ENCODE measurements around the gene ADGB.

Gene ADGB

GRCh38 chr6:146634022-146634421 is 35.2 kb downstream of the ADGB start:
- no peak for DNase-seq

- no peak for DNase-seq
Measured at GRCh38 chr6:146635165-146635564, 36.4 kb downstream of the ADGB start.

DNA sequence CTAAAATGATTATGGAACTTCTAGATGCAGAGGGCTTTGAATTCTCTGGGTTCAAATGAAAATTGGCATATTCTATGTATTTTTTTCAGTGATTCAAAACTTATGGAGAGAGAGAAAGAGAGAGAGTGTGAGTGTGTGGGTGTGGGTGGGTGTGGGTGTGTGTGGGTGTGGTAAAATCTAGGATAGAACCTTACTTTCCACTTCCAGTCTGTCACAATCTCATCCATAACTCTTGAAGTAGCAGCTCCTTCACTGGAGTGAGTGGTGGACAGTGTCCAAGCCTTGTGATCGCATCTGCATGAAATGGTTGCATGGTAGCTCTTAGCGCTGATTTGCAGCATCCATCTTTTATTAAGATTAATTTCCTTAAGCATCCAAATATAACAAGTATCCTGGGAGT is 37.7 kb downstream of the ADGB start:
- DNase-seq, result no peak

DNA sequence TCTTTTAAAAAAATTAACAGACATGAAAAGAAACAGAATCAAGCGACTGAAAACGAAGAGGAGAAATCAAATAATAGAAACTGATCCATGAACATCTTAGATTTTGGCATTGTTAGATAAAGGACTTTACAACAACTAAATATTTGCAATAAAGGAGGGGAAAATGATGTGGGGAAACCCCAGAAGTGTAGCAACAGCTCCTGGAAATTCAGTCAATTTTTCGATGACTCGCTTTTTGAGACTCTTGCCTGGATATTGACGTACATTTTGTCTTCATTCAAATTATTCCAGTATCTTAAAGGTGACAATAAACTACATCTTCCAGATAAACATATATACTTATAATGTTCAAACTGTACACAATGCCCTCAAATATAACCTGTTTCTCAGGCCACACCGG is 44.1 kb downstream of the ADGB start:
- DNase-seq, result no peak

GRCh38 chr6:146650799-146651481 is 52.2 kb downstream of the ADGB start:
- DNase-seq, result no peak

GRCh38 chr6:146651482-146651863 is 52.7 kb downstream of the ADGB start:
- no peak for DNase-seq

DNA sequence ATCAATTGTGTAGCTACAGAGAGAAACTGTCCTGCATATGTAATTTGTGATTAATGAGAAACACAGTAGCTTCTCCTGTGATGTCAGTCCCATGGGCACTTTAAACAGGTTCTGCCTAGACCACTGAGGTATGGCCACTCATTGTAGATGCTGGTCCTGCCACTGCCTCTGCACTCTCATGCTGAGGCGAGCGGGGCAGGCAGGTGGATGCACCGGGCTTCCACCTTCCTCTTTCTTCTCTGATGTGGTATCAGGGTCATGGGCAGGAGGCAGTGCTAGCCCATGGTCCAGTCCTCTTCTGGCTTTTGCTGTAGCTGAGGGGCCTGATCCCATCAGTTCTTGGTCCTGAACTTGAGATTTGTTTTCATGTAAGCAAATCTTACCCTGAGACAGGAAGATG is 58.7 kb downstream of the ADGB start:
- DNase-seq, result no peak

- DNase-seq, result no peak
Measured at GRCh38 chr6:146664871-146665360, 66.1 kb downstream of the ADGB start.

GRCh38 chr6:146666909-146667308 is 68.1 kb downstream of the ADGB start:
- no peak for DNase-seq

DNA sequence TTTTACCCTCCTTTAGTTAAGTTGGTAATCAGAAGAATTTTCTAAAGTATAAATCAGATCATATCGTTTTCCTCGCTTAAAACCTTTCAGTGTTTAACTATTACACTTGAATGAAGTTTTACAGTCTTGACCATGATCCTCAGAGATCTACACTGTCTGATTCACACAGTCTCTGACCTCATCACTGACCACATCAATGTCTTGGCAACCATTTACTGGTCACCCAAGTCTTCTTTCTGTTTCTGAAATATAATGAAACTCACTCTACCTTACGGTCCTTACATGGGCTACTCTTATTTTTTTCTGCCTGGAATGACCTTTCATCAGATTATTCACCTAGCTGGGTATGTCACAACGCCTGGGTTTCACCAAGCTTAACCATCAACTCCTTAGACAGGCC is 71.4 kb downstream of the ADGB start:
- no peak for DNase-seq

- DNase-seq, result no peak
Measured at GRCh38 chr6:146673069-146673468, 74.3 kb downstream of the ADGB start.

- DNase-seq, result no peak
Measured at GRCh38 chr6:146679386-146679785, 80.6 kb downstream of the ADGB start.

- DNase-seq, result no peak
Measured at GRCh38 chr6:146682919-146683318, 84.1 kb downstream of the ADGB start.

DNA sequence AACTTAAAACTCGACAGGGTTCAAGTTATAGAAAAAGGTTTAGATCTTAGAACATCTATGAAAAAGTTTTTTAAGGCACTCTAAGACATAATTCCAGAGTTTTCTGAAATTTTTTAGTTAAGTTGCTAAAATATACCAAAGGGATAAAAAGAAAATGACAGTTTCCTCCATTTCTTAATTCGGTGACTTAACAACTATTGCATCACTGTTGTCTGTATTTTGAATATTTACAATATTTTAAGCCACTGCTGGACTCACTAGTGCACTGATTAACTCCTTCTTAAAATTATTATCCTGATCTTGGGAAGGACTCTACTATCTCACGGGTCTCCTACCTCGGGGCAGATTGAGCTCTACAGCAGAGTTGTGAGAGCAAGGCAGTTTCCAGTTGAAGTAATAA is 91.0 kb downstream of the ADGB start:
- DNase-seq, result no peak

DNA sequence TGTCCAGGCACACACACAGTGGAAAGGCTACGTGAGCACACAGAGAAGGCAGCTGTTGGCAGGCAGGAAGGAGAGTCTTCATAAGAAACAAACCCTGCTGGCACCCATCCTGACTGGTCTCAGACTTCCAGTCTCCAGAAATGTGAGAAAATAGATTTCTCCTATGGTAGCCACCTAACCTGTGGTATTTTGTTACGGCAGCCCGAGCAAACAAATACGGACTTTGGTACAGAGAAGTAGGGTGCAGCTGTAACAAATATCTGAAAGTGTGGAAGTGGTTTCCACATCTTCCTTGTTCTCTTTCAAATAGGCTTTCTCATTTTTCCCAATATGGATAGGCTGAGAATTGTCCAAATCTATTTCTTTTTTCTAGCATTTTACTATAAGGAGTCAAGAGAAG is 94.6 kb downstream of the ADGB start:
- no peak for DNase-seq

DNA sequence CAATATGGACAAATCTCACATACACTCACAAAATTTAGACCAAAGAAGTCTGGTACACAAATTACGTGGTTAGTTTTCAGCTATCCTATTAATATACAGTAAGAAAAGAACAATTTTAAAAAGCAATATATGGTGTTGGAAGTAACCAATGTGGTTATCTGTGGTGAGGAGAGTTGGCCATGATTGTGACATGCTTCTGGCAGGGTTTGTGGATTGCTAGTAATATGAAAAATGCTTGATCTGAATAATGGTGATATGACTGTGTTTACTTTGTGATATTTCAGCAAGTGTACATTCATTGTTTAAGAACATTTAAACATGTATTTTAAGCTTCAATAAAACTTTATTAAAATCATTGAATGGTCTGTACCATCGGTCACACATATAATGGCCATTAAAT is 99.1 kb downstream of the ADGB start:
- no peak for DNase-seq

DNA sequence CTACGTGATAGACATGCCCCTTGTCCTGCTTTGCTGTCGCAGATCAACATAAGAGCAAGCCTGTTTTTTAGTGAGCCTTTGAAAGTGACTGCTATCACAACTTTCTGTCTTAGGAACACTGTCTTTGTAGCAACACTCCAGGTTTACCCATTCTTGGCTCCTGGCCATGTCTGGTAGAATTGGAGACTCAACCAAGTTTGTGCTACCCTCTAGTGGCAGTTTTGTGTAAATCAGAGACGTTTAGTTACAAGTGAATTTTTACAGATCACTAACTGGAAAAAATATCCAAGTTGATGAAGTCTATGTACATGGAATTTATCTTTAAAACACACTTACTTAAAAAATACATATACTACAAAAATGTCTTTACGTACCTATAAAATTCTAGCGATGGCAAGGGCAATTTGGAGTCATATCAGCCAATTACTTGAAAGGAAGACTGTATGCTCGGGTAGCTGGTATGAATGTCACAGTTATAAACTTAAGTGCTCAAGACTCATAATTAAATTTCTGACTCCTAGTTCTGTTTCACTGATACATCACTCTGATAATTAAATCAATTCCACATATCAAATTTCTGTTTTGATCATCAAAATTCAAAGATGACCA is 101.4 kb downstream of the ADGB start:
- DNase-seq, result peak; percentile 15

DNA sequence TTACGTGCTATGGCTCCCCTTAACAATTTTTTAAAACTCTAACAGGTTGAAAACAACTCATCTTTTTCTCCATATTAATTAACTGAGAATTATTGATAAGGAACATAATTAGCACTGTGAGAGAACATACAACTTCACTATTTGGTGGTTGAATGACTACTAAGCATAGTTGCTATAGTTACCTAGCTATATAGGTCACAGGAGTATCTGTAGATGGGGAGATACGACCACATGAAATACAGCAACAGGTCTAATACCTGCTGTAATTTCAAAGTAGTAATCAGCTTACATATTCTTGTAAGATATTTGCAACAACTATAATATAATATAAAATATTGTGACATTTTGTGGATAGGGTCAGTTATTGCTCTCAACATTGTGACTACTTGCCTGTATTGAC is 102.9 kb downstream of the ADGB start:
- DNase-seq, result no peak

DNA sequence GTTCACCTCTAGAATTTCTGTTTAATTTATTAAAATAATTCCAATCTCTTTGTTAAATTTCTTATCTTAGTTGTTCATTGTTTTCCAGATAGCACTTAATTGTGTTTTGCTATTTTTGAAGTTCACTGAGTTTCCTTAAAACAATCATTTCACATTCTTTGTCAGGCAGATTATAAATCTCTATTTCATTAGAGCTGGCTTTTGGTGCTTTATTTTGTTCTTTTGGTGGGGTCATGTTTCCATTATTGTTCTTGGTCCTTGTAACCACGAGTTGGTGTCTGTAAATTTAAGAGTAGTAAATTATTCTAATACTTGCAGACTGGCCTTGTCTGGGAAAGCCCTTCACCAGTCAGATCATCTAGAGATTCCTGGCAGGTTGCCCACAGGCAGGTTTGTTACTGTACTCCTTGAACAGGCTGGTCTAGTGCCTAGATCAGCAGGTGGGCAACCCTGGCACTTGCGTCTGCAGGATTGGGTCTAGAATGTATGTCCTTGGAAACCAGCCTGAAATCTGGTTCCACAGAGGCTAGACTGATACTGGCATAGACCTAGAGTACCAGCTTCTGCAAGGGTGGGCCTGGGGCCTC is 110.4 kb downstream of the ADGB start:
- DNase-seq, result no peak

- DNase-seq, result no peak
Measured at GRCh38 chr6:146719387-146719786, 120.6 kb downstream of the ADGB start.

- DNase-seq, result no peak
Measured at GRCh38 chr6:146739696-146740095, 140.9 kb downstream of the ADGB start.

- no peak for DNase-seq
Measured at GRCh38 chr6:146741609-146742008, 142.8 kb downstream of the ADGB start.

GRCh38 chr6:146753306-146753705 is 154.5 kb downstream of the ADGB start:
- no peak for DNase-seq

GRCh38 chr6:146767632-146768031 is 168.9 kb downstream of the ADGB start:
- DNase-seq, result no peak
